Fibroblast of pulmonary artery (primary cell): ENCODE measurements around the gene PIP5K1B.
A peak's percentile ranks its signal among the peaks of the same experiment; 100 is the strongest.

Experiments
- DNase-seq: peaks from one replicate; pipeline ENCODE4 v3.0.0-alpha.2; 2010; ENCODE audit warnings: low read depth
- H3K4me3 ChIP-seq: replicated peaks from 2 replicates; pipeline ENCODE4 v1.5.1; 2011; ENCODE audit warnings: low read depth, mild to moderate bottlenecking, control low read depth, low read length, moderate library complexity
- TF ChIP-seq, protein P1 (sequence below): IDR thresholded peaks from 2 replicates; pipeline ENCODE4 v1.5.1; 2011; ENCODE audit warnings: mild to moderate bottlenecking, control low read depth, low read length, inconsistent platforms; ENCODE audit errors: missing control alignments

The PIP5K1B gene

DNA sequence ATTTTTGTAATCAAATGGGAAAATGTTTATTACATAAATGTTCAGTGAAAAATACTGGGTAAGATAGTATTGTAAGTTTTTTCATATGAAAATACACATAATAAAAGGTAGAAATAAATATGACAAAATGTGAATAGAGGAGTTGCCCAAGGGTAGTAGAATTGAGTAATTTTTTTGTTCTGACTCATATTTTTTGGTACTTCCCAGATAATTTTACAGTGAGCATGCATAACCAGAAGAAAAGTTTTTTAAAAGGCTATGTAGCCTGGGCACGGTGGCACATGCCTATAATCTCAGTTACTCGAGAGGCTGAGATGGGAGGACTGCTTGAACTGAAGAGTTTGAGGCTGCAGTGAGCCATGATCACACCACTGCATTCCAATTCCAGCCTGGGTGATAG lies 116.9 kb downstream of the PIP5K1B start:
- TF ChIP-seq, protein P1, sequence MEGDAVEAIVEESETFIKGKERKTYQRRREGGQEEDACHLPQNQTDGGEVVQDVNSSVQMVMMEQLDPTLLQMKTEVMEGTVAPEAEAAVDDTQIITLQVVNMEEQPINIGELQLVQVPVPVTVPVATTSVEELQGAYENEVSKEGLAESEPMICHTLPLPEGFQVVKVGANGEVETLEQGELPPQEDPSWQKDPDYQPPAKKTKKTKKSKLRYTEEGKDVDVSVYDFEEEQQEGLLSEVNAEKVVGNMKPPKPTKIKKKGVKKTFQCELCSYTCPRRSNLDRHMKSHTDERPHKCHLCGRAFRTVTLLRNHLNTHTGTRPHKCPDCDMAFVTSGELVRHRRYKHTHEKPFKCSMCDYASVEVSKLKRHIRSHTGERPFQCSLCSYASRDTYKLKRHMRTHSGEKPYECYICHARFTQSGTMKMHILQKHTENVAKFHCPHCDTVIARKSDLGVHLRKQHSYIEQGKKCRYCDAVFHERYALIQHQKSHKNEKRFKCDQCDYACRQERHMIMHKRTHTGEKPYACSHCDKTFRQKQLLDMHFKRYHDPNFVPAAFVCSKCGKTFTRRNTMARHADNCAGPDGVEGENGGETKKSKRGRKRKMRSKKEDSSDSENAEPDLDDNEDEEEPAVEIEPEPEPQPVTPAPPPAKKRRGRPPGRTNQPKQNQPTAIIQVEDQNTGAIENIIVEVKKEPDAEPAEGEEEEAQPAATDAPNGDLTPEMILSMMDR, result no peak
- no peak overlapping the region for H3K4me3 ChIP-seq
- peak; percentile 0 for DNase-seq

DNA sequence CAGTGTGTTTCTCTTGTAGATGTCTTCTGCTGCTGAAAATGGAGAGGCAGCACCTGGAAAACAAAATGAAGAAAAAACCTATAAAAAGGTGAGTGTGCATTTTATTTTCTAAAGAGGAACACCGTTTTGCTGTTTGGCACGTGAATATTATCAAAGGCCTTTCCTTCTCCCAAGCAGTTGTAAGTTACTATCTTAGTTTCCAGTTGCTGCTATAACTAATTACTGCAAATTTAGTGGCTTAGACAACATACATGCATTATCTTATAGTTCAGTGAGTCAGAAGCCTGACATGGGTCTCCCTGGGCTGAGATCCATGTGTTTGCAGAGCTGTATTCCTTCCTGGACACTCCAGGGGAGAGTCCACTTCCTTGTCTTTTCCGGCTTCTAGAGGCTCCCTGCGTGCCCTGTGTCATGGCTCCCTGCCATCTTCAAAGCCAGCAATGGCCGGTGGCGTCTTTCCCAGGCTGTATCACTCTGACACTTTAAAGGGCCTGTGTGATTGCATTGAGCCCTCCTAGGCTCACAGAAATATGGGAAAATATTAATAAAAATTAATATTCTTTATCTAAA lies 117.6 kb downstream of the PIP5K1B start:
- peak; percentile 32 for DNase-seq
- TF ChIP-seq, protein P1, result no peak

GRCh38 chr9:68825762-68826472 lies 120.9 kb downstream of the PIP5K1B start:
- TF ChIP-seq, protein P1, result no peak
- no peak overlapping the region for H3K4me3 ChIP-seq
- DNase-seq, result no peak

More for the DNA sequence above, 117.6 kb downstream of the PIP5K1B start:
- no peak overlapping the region for H3K4me3 ChIP-seq

GRCh38 chr9:68827837-68828744 lies 123.1 kb downstream of the PIP5K1B start:
- H3K4me3 ChIP-seq, result no peak overlapping the region
- no peak for DNase-seq
- TF ChIP-seq, protein P1, result no peak

DNA sequence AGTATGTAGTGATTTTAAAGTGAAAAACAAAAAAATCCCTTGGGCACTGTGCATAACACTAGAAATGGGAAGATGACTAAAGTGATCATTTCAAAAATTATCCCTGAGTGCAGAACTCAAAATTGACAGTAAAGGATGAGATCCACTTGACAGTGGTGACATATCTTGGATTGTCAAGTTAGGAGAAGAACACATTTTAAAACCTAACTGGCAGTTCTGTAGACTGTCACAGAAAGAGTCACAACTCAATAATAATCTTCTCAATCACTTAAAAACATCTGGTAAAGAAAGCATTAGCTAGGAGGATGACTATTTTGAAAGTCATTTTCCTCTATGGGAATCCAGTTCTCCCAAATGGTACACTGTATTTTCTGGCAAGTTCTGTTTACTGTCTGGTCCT lies 127.1 kb downstream of the PIP5K1B start:
- TF ChIP-seq, protein P1, result no peak
- no peak for DNase-seq

GRCh38 chr9:68832861-68833518 lies 128.0 kb downstream of the PIP5K1B start:
- H3K4me3 ChIP-seq, result no peak overlapping the region
- TF ChIP-seq, protein P1, result no peak
- DNase-seq, result no peak

More for the DNA sequence above, 127.1 kb downstream of the PIP5K1B start:
- no peak overlapping the region for H3K4me3 ChIP-seq
